ENCODE results near the gene IFNAR2.

DNA sequence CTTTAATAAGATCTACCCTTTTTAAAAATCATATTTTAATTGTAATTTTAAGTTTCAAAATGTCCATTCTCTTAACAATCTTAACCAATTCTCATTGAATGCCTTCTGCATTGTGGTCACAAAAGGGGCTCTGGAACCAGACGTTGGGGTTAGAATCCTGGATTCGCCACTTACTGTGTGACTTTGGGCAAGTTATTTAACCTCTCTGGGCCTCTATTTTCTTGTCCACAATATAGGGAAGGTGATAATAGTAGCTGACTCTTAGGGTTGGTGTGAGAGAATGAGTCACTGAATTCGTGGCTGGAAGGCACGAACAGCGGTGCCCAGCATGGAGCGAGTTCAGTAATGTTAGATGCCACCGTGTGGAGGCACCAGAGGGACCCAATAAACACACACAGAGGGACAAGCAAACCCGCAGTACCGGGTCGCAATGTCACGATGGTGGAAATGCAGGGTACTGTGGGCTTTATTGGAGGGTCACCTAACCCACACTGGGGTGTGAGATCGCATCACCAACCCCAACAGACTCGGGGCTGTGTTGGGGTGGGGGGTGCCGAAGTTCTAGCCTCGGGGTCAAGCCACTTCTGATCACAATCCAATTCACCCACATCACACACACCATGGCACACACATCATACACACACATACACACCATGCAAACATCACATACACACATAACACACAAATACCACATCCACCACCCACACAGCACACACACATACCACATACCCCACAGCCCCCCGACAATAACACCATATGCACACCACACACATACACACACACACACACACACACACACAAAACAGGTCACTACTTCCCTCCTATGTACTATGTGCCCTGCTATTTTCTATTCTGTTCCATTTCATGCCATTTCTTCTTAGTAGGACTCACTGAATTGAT, 27.0 kb upstream of the IFNAR2 start:
- no peak for TF ChIP-seq CTCF (IDR thresholded peaks at IDR 0.05; ENCODE audit: extremely low read depth in 1 of 2, insufficient read depth in 1 of 2, low read depth in 1 of 2, low read length in 2 of 2)
- no peak for TF ChIP-seq EZH2 (IDR thresholded peaks at IDR 0.05; ENCODE audit: borderline replicate concordance, low read depth, low read length, severe bottlenecking)
